GM12891 (cell line): ENCODE data around the gene RSPH9.

ENCODE experiments used
- POLR2A ChIP-seq: IDR thresholded peaks from 2 replicates; pipeline ENCODE4 v1.6.1; 2011; ENCODE audit warnings: low read depth, low read length, control low read depth
- POLR2AphosphoS5 ChIP-seq: IDR thresholded peaks from 2 replicates; pipeline ENCODE4 v1.6.1; 2011; ENCODE audit warnings: low read depth, low read length, control low read depth

DNA sequence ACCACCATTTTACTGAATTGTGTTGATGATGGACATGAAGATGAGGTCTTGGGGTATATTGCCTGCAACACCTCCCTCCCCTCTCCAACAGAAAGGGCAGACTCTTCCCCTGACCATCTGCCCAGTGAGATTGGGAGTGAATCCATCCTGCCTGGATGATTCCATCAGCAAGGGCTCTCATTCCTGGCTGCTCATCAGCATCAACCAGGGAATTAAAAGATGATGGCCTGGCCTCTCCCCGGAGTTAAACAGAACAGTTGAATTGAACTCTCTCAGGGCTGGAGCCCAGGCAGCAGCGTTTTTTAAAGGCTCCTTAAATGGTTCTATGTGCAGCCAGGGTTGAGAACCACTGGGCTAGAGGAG is 57.3 kb downstream of the RSPH9 start:
- TF ChIP-seq POLR2AphosphoS5: no peak
- no peak for TF ChIP-seq POLR2A
